ENCODE measurements around the gene DERA. TPM values are rescaled to one million over a fixed set of nuclear protein-coding genes. Genes with fewer than 3 reads are reported as not detected.
A peak's percentile ranks its signal among the peaks of the same experiment; 100 is the strongest.

DERA gene
- total RNA-seq (2021) = 43.7 and 53.0 TPM in 2 replicates
- Bru-seq, nascent RNA = percentile 76 among the genes with signal in this experiment
- percentile 56 among the genes with signal in this experiment for BruChase-seq, experiment 1, labeled RNA remaining after a 2-hour chase
- percentile 52 among the genes with signal in this experiment for BruChase-seq, experiment 2, labeled RNA remaining after a 6-hour chase
- long read RNA-seq, transcript DERA-201 (9 exons, 1,705 nt) = major isoform, 121 of 141 reads
- long read RNA-seq, partial matches to known transcripts = 3 of 141 reads
- long read RNA-seq, other reads (novel, unspliced or antisense) = 14 of 141 reads

DNA sequence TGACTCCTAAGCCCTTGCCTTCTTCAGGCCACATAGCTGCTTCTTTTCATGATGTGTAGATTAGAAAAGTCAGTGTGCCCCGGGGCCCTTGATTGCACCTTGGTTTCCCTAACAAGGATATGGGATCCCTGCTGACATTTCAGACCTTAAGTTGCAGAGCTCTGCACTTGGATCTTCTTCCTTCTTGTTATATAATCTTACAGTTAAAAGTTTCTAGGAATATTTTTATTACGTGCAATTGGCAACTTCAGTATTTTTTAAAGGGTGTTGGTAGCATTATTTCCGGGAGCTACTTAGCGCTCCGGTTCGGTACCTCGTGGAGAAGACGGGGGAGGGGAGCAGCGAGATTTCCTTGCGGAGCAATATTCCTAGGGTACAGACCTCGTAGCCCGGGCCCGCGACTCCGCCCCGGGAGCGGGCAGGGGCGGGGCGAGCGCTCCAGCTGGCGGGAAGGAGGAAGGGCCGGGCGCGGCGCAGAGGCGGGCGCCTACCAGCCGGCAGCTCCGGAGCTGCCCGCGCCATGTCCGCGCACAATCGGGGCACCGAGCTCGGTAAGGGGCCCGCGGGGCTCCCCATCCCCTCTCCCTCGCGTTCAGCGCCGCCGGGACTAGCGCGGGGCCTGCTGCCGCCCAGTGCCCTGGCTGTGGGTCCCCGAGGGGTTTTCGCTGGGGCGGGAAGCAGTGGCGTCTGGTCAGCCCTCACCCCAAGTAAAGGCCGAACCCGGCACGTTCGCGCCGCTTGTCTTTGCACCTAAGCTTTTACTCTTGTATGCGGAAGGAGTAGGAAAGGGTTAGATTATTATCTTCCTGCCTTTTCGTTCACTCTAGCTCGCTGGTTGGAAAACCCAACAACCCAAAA, at the start of gene DERA:
Gene DERA (plus strand): TSS at position 469 of the 858 bp plus-strand sequence. CDS start 52 bp downstream, at position 521.
- no TSS peak for BruUV-seq (replicated peaks)
- DNase-seq (ENCODE audit: low spot score) = peak; percentile 91
- intact Hi-C loops (cut with micrococcal nuclease; ENCODE audit: unreplicated experiment) = no loop called here
- CTCF ChIA-PET = interaction anchor here (0.6 to 1.1 kb wide), 2 partner anchors 10 to 12 kb away, joined by 4 to 5 read pairs; no protein-coding TSS in a partner anchor
- TF ChIP-seq EZH2 (IDR thresholded peaks at IDR 0.05; ENCODE audit: borderline replicate concordance, low read depth, low read length, poor library complexity, severe bottlenecking) = no peak
- TF ChIP-seq, protein P1, sequence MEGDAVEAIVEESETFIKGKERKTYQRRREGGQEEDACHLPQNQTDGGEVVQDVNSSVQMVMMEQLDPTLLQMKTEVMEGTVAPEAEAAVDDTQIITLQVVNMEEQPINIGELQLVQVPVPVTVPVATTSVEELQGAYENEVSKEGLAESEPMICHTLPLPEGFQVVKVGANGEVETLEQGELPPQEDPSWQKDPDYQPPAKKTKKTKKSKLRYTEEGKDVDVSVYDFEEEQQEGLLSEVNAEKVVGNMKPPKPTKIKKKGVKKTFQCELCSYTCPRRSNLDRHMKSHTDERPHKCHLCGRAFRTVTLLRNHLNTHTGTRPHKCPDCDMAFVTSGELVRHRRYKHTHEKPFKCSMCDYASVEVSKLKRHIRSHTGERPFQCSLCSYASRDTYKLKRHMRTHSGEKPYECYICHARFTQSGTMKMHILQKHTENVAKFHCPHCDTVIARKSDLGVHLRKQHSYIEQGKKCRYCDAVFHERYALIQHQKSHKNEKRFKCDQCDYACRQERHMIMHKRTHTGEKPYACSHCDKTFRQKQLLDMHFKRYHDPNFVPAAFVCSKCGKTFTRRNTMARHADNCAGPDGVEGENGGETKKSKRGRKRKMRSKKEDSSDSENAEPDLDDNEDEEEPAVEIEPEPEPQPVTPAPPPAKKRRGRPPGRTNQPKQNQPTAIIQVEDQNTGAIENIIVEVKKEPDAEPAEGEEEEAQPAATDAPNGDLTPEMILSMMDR (conservative IDR thresholded peaks at IDR 0.05; ENCODE audit: low read depth, low read length) = no peak
- H3K4me3 ChIP-seq (ENCODE audit: low read depth, low read length, poor library complexity, severe bottlenecking) = peak within 1 kb of the TSS; percentile 74
- H3K36me3 ChIP-seq (ENCODE audit: insufficient read depth, low read length, poor library complexity, severe bottlenecking) = peaks cover 6% of the 10 kb centered on the region
- peaks cover 7% of the 10 kb centered on the region for H3K4me1 ChIP-seq (ENCODE audit: insufficient read depth, low read length, poor library complexity, severe bottlenecking)
- POLR2A ChIA-PET (ENCODE audit: low non-redundant PET) = no interaction called here
- H3K27me3 ChIP-seq (replicated peaks; ENCODE audit: insufficient read depth, low read depth, low read length, poor library complexity) = no peaks in the 10 kb centered on the region
- peak within 1 kb of the TSS; percentile 92 for H3K27ac ChIP-seq (ENCODE audit: low read depth, low read length, poor library complexity, severe bottlenecking)
- no peaks in the 10 kb centered on the region for H3K9me3 ChIP-seq (ENCODE audit: low read depth, low read length, poor library complexity, severe bottlenecking)

DNA sequence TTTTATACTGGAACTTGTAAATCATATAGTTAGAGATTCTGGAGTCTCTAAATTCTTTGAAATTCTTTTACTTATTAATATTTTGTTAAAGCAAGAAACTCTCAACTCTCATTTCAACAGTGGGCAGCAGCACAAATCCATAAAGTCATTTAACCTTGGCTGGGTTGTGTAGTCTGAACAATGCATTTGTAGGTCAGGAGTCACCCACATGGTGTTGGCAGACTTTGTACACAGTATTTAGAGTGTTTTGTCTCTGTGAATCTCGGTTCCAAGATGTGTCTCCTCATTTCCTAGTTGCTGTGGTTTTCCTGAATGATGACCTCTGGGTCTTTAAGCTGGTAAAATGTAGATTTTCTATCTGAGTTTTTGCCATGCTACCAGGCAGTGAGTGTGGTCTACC, 49.7 kb upstream of the DERA start:
- intact Hi-C loops (cut with micrococcal nuclease; ENCODE audit: unreplicated experiment) = no loop called here
- CTCF ChIA-PET = no interaction called here
- Histone ChIP-seq H3K27me3 (replicated peaks; ENCODE audit: insufficient read depth, low read depth, low read length, poor library complexity) (no peaks in the 10 kb centered on the region), H3K36me3 (ENCODE audit: insufficient read depth, low read length, poor library complexity, severe bottlenecking) (no peaks in the 10 kb centered on the region), H3K27ac (ENCODE audit: low read depth, low read length, poor library complexity, severe bottlenecking) (no peak overlapping the region), H3K4me3 (ENCODE audit: low read depth, low read length, poor library complexity, severe bottlenecking) (no peak overlapping the region), H3K9me3 (ENCODE audit: low read depth, low read length, poor library complexity, severe bottlenecking) (no peaks in the 10 kb centered on the region), H3K4me1 (ENCODE audit: insufficient read depth, low read length, poor library complexity, severe bottlenecking) (no peaks in the 10 kb centered on the region)
- POLR2A ChIA-PET (ENCODE audit: low non-redundant PET) = no interaction called here
- no TSS peak for BruUV-seq (replicated peaks)
- no peak for DNase-seq (ENCODE audit: low spot score)
- TF ChIP-seq EZH2 (IDR thresholded peaks at IDR 0.05; ENCODE audit: borderline replicate concordance, low read depth, low read length, poor library complexity, severe bottlenecking) = no peak
- TF ChIP-seq, protein P1 (conservative IDR thresholded peaks at IDR 0.05; ENCODE audit: low read depth, low read length) = no peak

DNA sequence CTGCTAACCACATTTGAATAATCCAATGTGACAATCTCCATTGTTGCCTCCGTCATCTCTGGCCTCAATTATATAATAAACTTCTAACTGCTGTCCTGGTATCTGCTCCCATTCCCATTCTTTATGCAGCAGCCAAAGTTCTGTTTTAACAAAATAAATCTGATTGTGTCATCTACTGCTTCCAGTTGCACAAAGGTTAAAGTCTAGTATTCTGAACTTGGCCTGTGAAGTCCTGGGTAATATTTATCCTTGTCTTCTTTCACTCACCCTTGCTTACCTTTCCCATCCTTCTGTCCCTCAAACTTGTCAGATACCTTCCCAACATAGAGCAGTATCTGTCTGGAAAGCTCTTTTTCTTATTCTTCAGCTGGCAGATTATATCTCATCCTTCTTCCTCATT, 48.3 kb upstream of the DERA start:
- intact Hi-C loops (cut with micrococcal nuclease; ENCODE audit: unreplicated experiment) = no loop called here
- H3K36me3 ChIP-seq (ENCODE audit: insufficient read depth, low read length, poor library complexity, severe bottlenecking) = no peaks in the 10 kb centered on the region
- no peak overlapping the region for H3K4me3 ChIP-seq (ENCODE audit: low read depth, low read length, poor library complexity, severe bottlenecking)
- POLR2A ChIA-PET (ENCODE audit: low non-redundant PET) = no interaction called here
- H3K9me3 ChIP-seq (ENCODE audit: low read depth, low read length, poor library complexity, severe bottlenecking) = no peaks in the 10 kb centered on the region
- H3K4me1 ChIP-seq (ENCODE audit: insufficient read depth, low read length, poor library complexity, severe bottlenecking) = no peaks in the 10 kb centered on the region
- no peak for TF ChIP-seq EZH2 (IDR thresholded peaks at IDR 0.05; ENCODE audit: borderline replicate concordance, low read depth, low read length, poor library complexity, severe bottlenecking)
- TF ChIP-seq, protein P1 (conservative IDR thresholded peaks at IDR 0.05; ENCODE audit: low read depth, low read length) = no peak
- CTCF ChIA-PET = no interaction called here
- no peaks in the 10 kb centered on the region for H3K27me3 ChIP-seq (replicated peaks; ENCODE audit: insufficient read depth, low read depth, low read length, poor library complexity)
- H3K27ac ChIP-seq (ENCODE audit: low read depth, low read length, poor library complexity, severe bottlenecking) = no peak overlapping the region
- DNase-seq (ENCODE audit: low spot score) = no peak
- no TSS peak for BruUV-seq (replicated peaks)

Data from A673 (cell line).